Neural cell (in vitro differentiated cells): ENCODE results near the gene CTXN1. TPM values are rescaled to one million over a fixed set of nuclear protein-coding genes. Genes with fewer than 3 reads are reported as not detected.

Experiments used
- H2AFZ ChIP-seq: fragments of 200-600, 300-800 bp; sonication (generic), shearing (Covaris generic); 2 replicates; pipeline ENCODE4 v1.6.0; 2014; ENCODE audit warnings: low read depth, mild to moderate bottlenecking, antibody characterized with exemption, low read length, moderate library complexity
- H3F3A ChIP-seq: fragments of 200-600 bp; shearing (Covaris generic); 2 replicates; pipeline ENCODE4 v1.6.1; 2016; ENCODE audit warnings: mild to moderate bottlenecking, moderate library complexity, mixed read lengths, antibody characterized with exemption, low read length; ENCODE audit not compliant: insufficient read depth, poor library complexity, severe bottlenecking
- H3K27ac ChIP-seq: fragments of 200-600, 300-800 bp; sonication (generic), shearing (Covaris generic); 2 replicates; pipeline ENCODE4 v1.5.1; 2014; ENCODE audit warnings: mild to moderate bottlenecking, low read length, moderate library complexity
- H3K27me3 ChIP-seq: fragments of 300-800, 200-600 bp; sonication (generic), shearing (Covaris generic); 2 replicates; pipeline ENCODE4 v1.6.0; 2014; ENCODE audit warnings: mild to moderate bottlenecking, low read depth, low read length, moderate library complexity; ENCODE audit not compliant: insufficient read depth
- H3K36me3 ChIP-seq: fragments of 300-800, 200-600 bp; sonication (generic), shearing (Covaris generic); 2 replicates; pipeline ENCODE4 v1.5.1; 2014; ENCODE audit warnings: mild to moderate bottlenecking, antibody characterized with exemption, low read length, moderate library complexity; ENCODE audit not compliant: insufficient read depth
- H3K4me2 ChIP-seq: fragments of 300-800, 200-600 bp; sonication (generic), shearing (Covaris generic); 2 replicates; pipeline ENCODE4 v1.6.0; 2014; ENCODE audit warnings: mild to moderate bottlenecking, low read length
- H3K4me3 ChIP-seq: fragments of 300-800, 200-600 bp; sonication (generic), shearing (Covaris generic); 2 replicates; pipeline ENCODE4 v1.5.1; 2014; ENCODE audit warnings: mild to moderate bottlenecking, low read length, moderate library complexity
- H3K79me2 ChIP-seq: fragments of 200-600 bp; shearing (Covaris generic); replicated peaks from 2 replicates; pipeline ENCODE4 v1.6.0; 2014; ENCODE audit warnings: mild to moderate bottlenecking, low read length, moderate library complexity; ENCODE audit not compliant: insufficient read depth
- H3K9ac ChIP-seq: fragments of 300-800, 200-600 bp; sonication (generic), shearing (Covaris generic); 2 replicates; pipeline ENCODE4 v1.6.1; 2016; ENCODE audit warnings: mild to moderate bottlenecking, low read length, mixed read lengths
- H3K9me2 ChIP-seq: fragments of 200-600 bp; shearing (Covaris generic); 2 replicates; pipeline ENCODE4 v1.6.1; 2016; ENCODE audit warnings: mild to moderate bottlenecking, low read length, mixed read lengths; ENCODE audit not compliant: insufficient read depth
- H3K9me3 ChIP-seq: fragments of 200-600, 300-800 bp; sonication (generic), shearing (Covaris generic); 2 replicates; pipeline ENCODE4 v1.6.1; 2016; ENCODE audit warnings: mild to moderate bottlenecking, mixed run types, low read length, moderate library complexity, mixed read lengths
- H4K20me1 ChIP-seq: fragments of 200-600 bp; shearing (Covaris generic); 2 replicates; pipeline ENCODE4 v1.6.1; 2016; ENCODE audit warnings: mild to moderate bottlenecking, mixed run types; ENCODE audit not compliant: insufficient read depth
- CTCF ChIP-seq: fragments of 450-650 bp; IDR thresholded peaks from 2 replicates; pipeline ENCODE4 v1.5.1; 2014; ENCODE audit warnings: antibody characterized with exemption, mild to moderate bottlenecking, moderate library complexity; ENCODE audit not compliant: poor library complexity, severe bottlenecking
- EP300 ChIP-seq: fragments of 450-650 bp; conservative IDR thresholded peaks from 2 replicates; pipeline ENCODE4 v1.6.1; 2014; ENCODE audit warnings: antibody characterized with exemption, mild to moderate bottlenecking, moderate library complexity; ENCODE audit not compliant: poor library complexity, severe bottlenecking
- EZH2 ChIP-seq: fragments of 200-600, 300-800 bp; shearing (Covaris generic), sonication (generic); IDR thresholded peaks from 2 replicates; pipeline ENCODE4 v1.6.1; 2014; ENCODE audit warnings: antibody characterized with exemption, low read length, borderline replicate concordance, mild to moderate bottlenecking; ENCODE audit not compliant: insufficient read depth, poor library complexity, severe bottlenecking
- MXI1 ChIP-seq: fragments of 450-650 bp; conservative IDR thresholded peaks from 2 replicates; pipeline ENCODE4 v1.6.1; 2014; ENCODE audit warnings: antibody characterized with exemption, mild to moderate bottlenecking; ENCODE audit not compliant: poor library complexity, severe bottlenecking
- POLR2AphosphoS5 ChIP-seq: IDR thresholded peaks from 2 replicates; pipeline ENCODE4 v1.6.1; 2012
- RAD21 ChIP-seq: fragments of 450-650 bp; conservative IDR thresholded peaks from 2 replicates; pipeline ENCODE4 v1.6.1; 2014; ENCODE audit warnings: antibody characterized with exemption, mild to moderate bottlenecking, moderate library complexity
- REST ChIP-seq: IDR thresholded peaks from 2 replicates; pipeline ENCODE4 v1.6.1; 2012; ENCODE audit warnings: borderline replicate concordance
- SMC3 ChIP-seq: fragments of 450-650 bp; conservative IDR thresholded peaks from 2 replicates; pipeline ENCODE4 v1.6.1; 2014; ENCODE audit warnings: antibody characterized with exemption, mild to moderate bottlenecking, moderate library complexity; ENCODE audit not compliant: poor library complexity
- TAF1 ChIP-seq: IDR thresholded peaks from 2 replicates; pipeline ENCODE4 v1.6.1; 2012; ENCODE audit warnings: low read depth
- polyA plus RNA-seq: library from polyadenylated mRNA; depleted of rRNA; stranded (reverse); fragments of >200 nt; gene quantifications from 2 replicates; pipeline ENCODE4 v1.2.3, GENCODE V29; 2014

CTXN1 gene
- polyA plus RNA-seq, 1 donor from 2014 or later, result 24.7 TPM

GRCh38 chr19:7968008-7968795 is 42.3 kb upstream of the CTXN1 start:
- no peaks in the 10 kb centered on the region for H3K36me3 ChIP-seq

More at GRCh38 chr19:7968008-7968795, 42.3 kb upstream of the CTXN1 start:
- Histone ChIP-seq H3K9me3 (no peaks in the 10 kb centered on the region), H3K27me3 (no peaks in the 10 kb centered on the region), H2AFZ (no peak overlapping the region), H3K27ac (no peak overlapping the region), H3K9me2 (no peaks in the 10 kb centered on the region), H3K79me2 (no peaks in the 10 kb centered on the region), H3K9ac (no peak overlapping the region), H3K4me2 (no peak overlapping the region), H4K20me1 (no peaks in the 10 kb centered on the region), H3F3A (no peaks in the 10 kb centered on the region), H3K4me3 (no peak overlapping the region)
- TF ChIP-seq SMC3 (no peak), EP300 (no peak), RAD21 (no peak), MXI1 (no peak), CTCF (no peak), POLR2AphosphoS5 (no peak), TAF1 (no peak), REST (no peak), EZH2 (no peak)
